HEK293 (cell line): ENCODE measurements around the gene THBS1.

Source experiments
- CTCF ChIA-PET: fragments of 350-600 bp; formaldehyde crosslinking; extraction: SDS; loops from one replicate; lab custom pipeline; 2021; ENCODE audit warnings: antibody characterized with exemption; lab: Yijun Ruan, JAX
- POLR2A ChIA-PET: fragments of 300-600 bp; formaldehyde crosslinking; extraction: SDS; loops from one replicate; lab custom pipeline; 2020; ENCODE audit warnings: antibody characterized with exemption, inconsistent platforms; lab: Yijun Ruan, JAX
- H3K27ac ChIP-seq: fragments of 200-500 bp; sonication (Bioruptor generic); 2 replicates; pipeline ENCODE4 v1.5.1; 2014; ENCODE audit warnings: low read depth, low read length, control low read depth, inconsistent platforms; ENCODE audit errors: extremely low read depth
- H3K36me3 ChIP-seq, 2 experiments: fragments of 200-500 bp in 1 of 2; sonication (Bioruptor generic) in 1 of 2; 1 replicate in 1 of 2; 2 replicates in 1 of 2; pipeline ENCODE4 v1.5.1; 2014 to 2017; ENCODE audit warnings: inconsistent platforms in 2 of 2, low read length in 2 of 2; ENCODE audit not compliant: control insufficient read depth in 2 of 2, insufficient read depth in 1 of 2
- H3K4me1 ChIP-seq: fragments of 200-500 bp; sonication (Bioruptor generic); 2 replicates; pipeline ENCODE4 v1.5.1; 2014; ENCODE audit warnings: mild to moderate bottlenecking, low read length, inconsistent platforms; ENCODE audit not compliant: control insufficient read depth, insufficient read depth
- H3K4me3 ChIP-seq: 2 replicates; pipeline ENCODE4 v1.5.1; 2011; ENCODE audit warnings: low read depth, mild to moderate bottlenecking, control low read depth, low read length, moderate library complexity
- H3K9me3 ChIP-seq: fragments of 200-500 bp; sonication (Bioruptor generic); 2 replicates; pipeline ENCODE4 v1.5.1; 2014; ENCODE audit warnings: low read depth, low read length, inconsistent platforms; ENCODE audit not compliant: control insufficient read depth, insufficient read depth
- AEBP2 ChIP-seq: fragments of 450-650 bp; formaldehyde crosslinking; IDR thresholded peaks from 2 replicates; pipeline ENCODE4 v1.5.1; 2016; ENCODE audit warnings: missing biosample characterization, missing genetic modification characterization, borderline replicate concordance
- ATF2 ChIP-seq: fragments of 450-650 bp; formaldehyde crosslinking; IDR thresholded peaks from 2 replicates; pipeline ENCODE4 v1.5.1; 2016; ENCODE audit warnings: missing biosample characterization, missing genetic modification characterization, low read depth
- GFI1B ChIP-seq: fragments of 450-650 bp; formaldehyde crosslinking; IDR thresholded peaks from 2 replicates; pipeline ENCODE4 v1.5.1; 2016; ENCODE audit warnings: missing biosample characterization, missing genetic modification characterization
- TCF7L2 ChIP-seq: IDR thresholded peaks from 2 replicates; pipeline ENCODE4 v1.6.1; 2011; ENCODE audit warnings: low read depth, mild to moderate bottlenecking, inconsistent platforms, low read length, moderate library complexity, borderline replicate concordance
- WT1 ChIP-seq: fragments of 450-650 bp; formaldehyde crosslinking; IDR thresholded peaks from 2 replicates; pipeline ENCODE4 v1.5.1; 2016; ENCODE audit warnings: missing biosample characterization, missing genetic modification characterization
- ZFP3 ChIP-seq: fragments of 450-650 bp; formaldehyde crosslinking; IDR thresholded peaks from 2 replicates; pipeline ENCODE4 v1.5.1; 2016; ENCODE audit warnings: low read depth, missing biosample characterization, missing genetic modification characterization
- ZNF121 ChIP-seq: fragments of 450-650 bp; formaldehyde crosslinking; IDR thresholded peaks from 2 replicates; pipeline ENCODE4 v1.5.1; 2016; ENCODE audit warnings: missing biosample characterization, missing genetic modification characterization
- ZNF146 ChIP-seq: fragments of 450-650 bp; formaldehyde crosslinking; IDR thresholded peaks from 2 replicates; pipeline ENCODE4 v1.5.1; 2016; ENCODE audit warnings: missing biosample characterization, missing genetic modification characterization
- ZNF157 ChIP-seq: fragments of 450-650 bp; formaldehyde crosslinking; IDR thresholded peaks from 2 replicates; pipeline ENCODE4 v1.5.1; 2016; ENCODE audit warnings: missing biosample characterization, missing genetic modification characterization
- ZNF280D ChIP-seq: fragments of 450-650 bp; formaldehyde crosslinking; IDR thresholded peaks from 2 replicates; pipeline ENCODE4 v1.5.1; 2016; ENCODE audit warnings: missing biosample characterization, missing genetic modification characterization
- ZNF335 ChIP-seq: fragments of 450-650 bp; formaldehyde crosslinking; conservative IDR thresholded peaks from 2 replicates; pipeline ENCODE4 v1.5.1; 2016; ENCODE audit warnings: missing biosample characterization, missing genetic modification characterization
- ZNF423 ChIP-seq: fragments of 450-650 bp; formaldehyde crosslinking; IDR thresholded peaks from 2 replicates; pipeline ENCODE4 v1.5.1; 2016; ENCODE audit warnings: missing biosample characterization, missing genetic modification characterization
- ZNF501 ChIP-seq: fragments of 450-650 bp; formaldehyde crosslinking; IDR thresholded peaks from 2 replicates; pipeline ENCODE4 v1.5.1; 2016; ENCODE audit warnings: missing biosample characterization, missing genetic modification characterization
- ZNF510 ChIP-seq: fragments of 450-650 bp; formaldehyde crosslinking; IDR thresholded peaks from 2 replicates; pipeline ENCODE4 v1.5.1; 2018; ENCODE audit warnings: mild to moderate bottlenecking, missing genetic modification characterization, missing biosample characterization; ENCODE audit not compliant: insufficient replicate concordance
- ZNF513 ChIP-seq: fragments of 450-650 bp; IDR thresholded peaks from 2 replicates; pipeline ENCODE4 v1.5.1; 2018; ENCODE audit warnings: missing biosample characterization, missing genetic modification characterization
- ZNF548 ChIP-seq: fragments of 450-650 bp; formaldehyde crosslinking; IDR thresholded peaks from 2 replicates; pipeline ENCODE4 v1.5.1; 2016; ENCODE audit warnings: missing biosample characterization, missing genetic modification characterization
- ZNF658 ChIP-seq: fragments of 450-650 bp; formaldehyde crosslinking; IDR thresholded peaks from 2 replicates; pipeline ENCODE4; 2016; ENCODE audit warnings: missing biosample characterization, missing genetic modification characterization
- ZNF792 ChIP-seq: fragments of 450-650 bp; formaldehyde crosslinking; IDR thresholded peaks from 2 replicates; pipeline ENCODE4 v1.5.1; 2016; ENCODE audit warnings: missing biosample characterization, missing genetic modification characterization
- ZNF843 ChIP-seq: fragments of 450-650 bp; formaldehyde crosslinking; IDR thresholded peaks from 2 replicates; pipeline ENCODE4 v1.5.1; 2016; ENCODE audit warnings: missing biosample characterization, missing genetic modification characterization
- ZSCAN4 ChIP-seq: fragments of 450-650 bp; formaldehyde crosslinking; IDR thresholded peaks from 2 replicates; pipeline ENCODE4 v1.5.1; 2017; ENCODE audit warnings: missing biosample characterization, missing genetic modification characterization

THBS1 gene

GRCh38 chr15:39580117-39580484 is 778 bp upstream of the THBS1 start (continued):
- TF ChIP-seq WT1 (tag by site-specific recombination) (no peak), TCF7L2 (no peak)

- H3K27ac ChIP-seq: peak overlapping the region; percentile 59; the same call in 1 of the 2 replicates
- H3K4me3 ChIP-seq: peak overlapping the region; percentile 53
- H3K36me3 ChIP-seq: no peaks in the 10 kb centered on the region
- ChIA-PET POLR2A (interaction anchor here (0.6 to 3.6 kb wide), 12 partner anchors 24 to 681 kb away, joined by 3 to 18 read pairs (median 4); no protein-coding TSS in a partner anchor), CTCF (interaction anchor here (0.6 to 2.3 kb wide), 8 partner anchors 104 to 874 kb away, joined by 3 to 21 read pairs (median 4); no protein-coding TSS in a partner anchor)
- H3K4me1 ChIP-seq: no peaks in the 10 kb centered on the region
- no peaks in the 10 kb centered on the region for H3K9me3 ChIP-seq
- TF ChIP-seq ZNF548 (tag by site-specific recombination) (no peak), ZNF280D (tag by site-specific recombination) (no peak)
These were observed 438 bp downstream of the THBS1 start for GRCh38 chr15:39581242-39581792.

- Histone ChIP-seq H3K4me1 (no peaks in the 10 kb centered on the region), H3K36me3 (no peaks in the 10 kb centered on the region), H3K9me3 (no peaks in the 10 kb centered on the region), H3K27ac (no peak overlapping the region), H3K4me3 (peak overlapping the region; percentile 53)
- no peak for TF ChIP-seq ZFP3 (tag by site-specific recombination)
- TF ChIP-seq ZNF792: no peak
- TF ChIP-seq ZNF335 (tag by site-specific recombination): no peak
- TF ChIP-seq AEBP2 (tag by site-specific recombination): no peak
- TF ChIP-seq ZSCAN4 (tag by site-specific recombination): no peak
- TF ChIP-seq ZNF423 (tag by site-specific recombination): no peak
- TF ChIP-seq ZNF121: no peak
- TF ChIP-seq ZNF146 (tag by site-specific recombination): no peak
- no peak for TF ChIP-seq ZNF510 (tag by site-specific recombination)
- no peak for TF ChIP-seq ZNF501
- no peak for TF ChIP-seq ZNF843 (tag by site-specific recombination)
- TF ChIP-seq ZNF513: no peak
- no peak for TF ChIP-seq TCF7L2
- TF ChIP-seq ATF2: no peak
- TF ChIP-seq ZNF157 (tag by site-specific recombination): no peak
- no peak for TF ChIP-seq ZNF658 (tag by site-specific recombination)
- no peak for TF ChIP-seq GFI1B
- ChIA-PET POLR2A (interaction anchor here (0.7 to 3.6 kb wide), 3 partner anchors 24 to 410 kb away, joined by 3 to 18 read pairs (median 5); no protein-coding TSS in a partner anchor), CTCF (interaction anchor here (0.9 to 2.0 kb wide), 2 partner anchors 104 to 176 kb away, joined by 4 to 5 read pairs; no protein-coding TSS in a partner anchor)
These were observed 960 bp downstream of the THBS1 start for GRCh38 chr15:39581793-39582285.
